Kidney (tissue), 14 donors: ENCODE data around the gene AATK. TPM values are rescaled to one million over a fixed set of nuclear protein-coding genes. Genes with fewer than 3 reads are reported as not detected.
A peak's percentile ranks its signal among the peaks of the same experiment; 100 is the strongest.

Source experiments
- DNase-seq, 5 donors: peaks; one replicate each; pipeline ENCODE4 v3.0.0-alpha.2; 2013 to 2020
- FAIRE-seq: peaks from 2 replicates; lab custom pipeline; 2012; peaks lifted over from hg19 to GRCh38; lab: Jason Lieb, UNC
- H3K27ac ChIP-seq, 2 donors: one replicate each; pipeline ENCODE4 v1.7.0; 2013; ENCODE audit warnings: low read depth in 2 of 2, low read length in 2 of 2, inconsistent platforms in 1 of 2
- H3K27me3 ChIP-seq: one replicate; pipeline ENCODE4 v1.7.1; 2013; ENCODE audit warnings: low read length, inconsistent platforms; ENCODE audit not compliant: control insufficient read depth, insufficient read depth
- H3K36me3 ChIP-seq, 3 donors: one replicate each; pipeline versions ENCODE4 v1.7.0 to v1.7.1; 2013; ENCODE audit warnings: low read length in 3 of 3, control low read depth in 1 of 3, inconsistent platforms in 1 of 3; ENCODE audit not compliant: insufficient read depth in 3 of 3, control insufficient read depth in 2 of 3
- H3K4me1 ChIP-seq, 3 donors: one replicate each; pipeline versions ENCODE4 v1.7.0 to v1.7.1; 2013; ENCODE audit warnings: low read length in 3 of 3, inconsistent platforms in 1 of 3, low read depth in 1 of 3; ENCODE audit not compliant: control insufficient read depth in 2 of 3, insufficient read depth in 2 of 3
- H3K4me3 ChIP-seq, 3 donors: one replicate each; pipeline versions ENCODE4 v1.7.0 to v1.8.1; 2013; ENCODE audit warnings: low read length in 3 of 3, control low read depth in 1 of 3, inconsistent platforms in 1 of 3
- H3K9ac ChIP-seq, 3 donors: one replicate each; pipeline versions ENCODE4 v1.7.0 to v1.7.1; 2013; ENCODE audit warnings: low read length in 3 of 3, control low read depth in 1 of 3, inconsistent platforms in 1 of 3
- H3K9me3 ChIP-seq, 3 donors: one replicate each; pipeline versions ENCODE4 v1.7.0 to v1.7.1; 2013; ENCODE audit warnings: low read length in 3 of 3, control low read depth in 1 of 3, inconsistent platforms in 1 of 3; ENCODE audit not compliant: control insufficient read depth in 2 of 3, insufficient read depth in 1 of 3
- intact Hi-C: fragments of 100-400 bp; cut with DNase I; formaldehyde crosslinking; loops from one replicate; pipeline ENCODE4 v1.11.1; 2022
- polyA plus RNA-seq: library from polyadenylated mRNA; stranded (reverse); fragments of 350-450 nt; fragmentation: Illumina TruSeq; extraction: RNeasy Lipid Tissue Mini Kit (QIAGEN cat#74804); gene quantifications from one replicate; pipeline ENCODE4 v1.2.3, GENCODE V29; 2014; ENCODE audit warnings: low read depth, low replicate concordance; ENCODE audit not compliant: insufficient read depth
- total RNA-seq: library from RNA; stranded (reverse); fragmentation: NEBNext Ultra II Directional; extraction: Animal tissue kit (Norgen Biotek cat#: 25700); gene quantifications from one replicate; pipeline ENCODE4 v1.2.1, GENCODE V29; 2021
- TF ChIP-seq, protein P1 (sequence below): IDR thresholded peaks from 3 replicates; pipeline ENCODE4 v1.5.1; 2012; ENCODE audit warnings: mild to moderate bottlenecking, moderate library complexity, borderline replicate concordance; ENCODE audit not compliant: insufficient read depth; ENCODE audit errors: extremely low read depth
- donor health status: control.
- donor health status: control.
- donor health status: control.
- donor health status: control.
- donor health status: control.
- donor health status: DM: yes; HTN: yes; CAD: no.
- donor health status: Normal renal cell carcinoma (clear cell type).

Gene AATK
- total and polyA plus RNA-seq, 2 donors from 2014 or later: 0.65 to 4.2 TPM

DNA sequence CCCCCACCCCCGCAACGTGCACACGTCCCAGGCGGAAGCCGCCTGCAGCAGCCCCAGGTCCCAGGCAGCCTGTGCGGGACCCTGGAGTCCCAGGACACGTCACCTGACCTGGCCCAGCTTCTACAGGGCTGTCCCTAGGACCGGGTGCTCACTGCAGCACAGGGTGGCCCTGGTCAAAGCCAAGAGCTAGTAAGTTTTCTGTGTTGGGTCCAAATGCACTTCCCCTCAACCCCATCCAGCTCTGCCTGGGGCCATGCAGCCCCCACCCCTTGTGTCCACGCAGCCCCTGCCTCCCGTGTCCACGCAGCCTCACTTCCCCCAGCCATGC, 22.9 kb downstream of the AATK start:
- H3K4me1 ChIP-seq: peaks cover 0 to 3% (median 0%) of the 10 kb centered on the region in 3 donors
- H3K9ac ChIP-seq: no peak overlapping the region
- FAIRE-seq (no peak), DNase-seq (no peak)
- H3K9me3 ChIP-seq: no peaks in the 10 kb centered on the region
- no peaks in the 10 kb centered on the region for H3K27me3 ChIP-seq
- TF ChIP-seq, protein P1, sequence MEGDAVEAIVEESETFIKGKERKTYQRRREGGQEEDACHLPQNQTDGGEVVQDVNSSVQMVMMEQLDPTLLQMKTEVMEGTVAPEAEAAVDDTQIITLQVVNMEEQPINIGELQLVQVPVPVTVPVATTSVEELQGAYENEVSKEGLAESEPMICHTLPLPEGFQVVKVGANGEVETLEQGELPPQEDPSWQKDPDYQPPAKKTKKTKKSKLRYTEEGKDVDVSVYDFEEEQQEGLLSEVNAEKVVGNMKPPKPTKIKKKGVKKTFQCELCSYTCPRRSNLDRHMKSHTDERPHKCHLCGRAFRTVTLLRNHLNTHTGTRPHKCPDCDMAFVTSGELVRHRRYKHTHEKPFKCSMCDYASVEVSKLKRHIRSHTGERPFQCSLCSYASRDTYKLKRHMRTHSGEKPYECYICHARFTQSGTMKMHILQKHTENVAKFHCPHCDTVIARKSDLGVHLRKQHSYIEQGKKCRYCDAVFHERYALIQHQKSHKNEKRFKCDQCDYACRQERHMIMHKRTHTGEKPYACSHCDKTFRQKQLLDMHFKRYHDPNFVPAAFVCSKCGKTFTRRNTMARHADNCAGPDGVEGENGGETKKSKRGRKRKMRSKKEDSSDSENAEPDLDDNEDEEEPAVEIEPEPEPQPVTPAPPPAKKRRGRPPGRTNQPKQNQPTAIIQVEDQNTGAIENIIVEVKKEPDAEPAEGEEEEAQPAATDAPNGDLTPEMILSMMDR: no peak
- H3K4me3 ChIP-seq: no peak overlapping the region
- H3K27ac ChIP-seq: no peak overlapping the region
- intact Hi-C loops: no loop called here
- peaks cover 0 to 1% (median 0%) of the 10 kb centered on the region in 3 donors for H3K36me3 ChIP-seq

DNA sequence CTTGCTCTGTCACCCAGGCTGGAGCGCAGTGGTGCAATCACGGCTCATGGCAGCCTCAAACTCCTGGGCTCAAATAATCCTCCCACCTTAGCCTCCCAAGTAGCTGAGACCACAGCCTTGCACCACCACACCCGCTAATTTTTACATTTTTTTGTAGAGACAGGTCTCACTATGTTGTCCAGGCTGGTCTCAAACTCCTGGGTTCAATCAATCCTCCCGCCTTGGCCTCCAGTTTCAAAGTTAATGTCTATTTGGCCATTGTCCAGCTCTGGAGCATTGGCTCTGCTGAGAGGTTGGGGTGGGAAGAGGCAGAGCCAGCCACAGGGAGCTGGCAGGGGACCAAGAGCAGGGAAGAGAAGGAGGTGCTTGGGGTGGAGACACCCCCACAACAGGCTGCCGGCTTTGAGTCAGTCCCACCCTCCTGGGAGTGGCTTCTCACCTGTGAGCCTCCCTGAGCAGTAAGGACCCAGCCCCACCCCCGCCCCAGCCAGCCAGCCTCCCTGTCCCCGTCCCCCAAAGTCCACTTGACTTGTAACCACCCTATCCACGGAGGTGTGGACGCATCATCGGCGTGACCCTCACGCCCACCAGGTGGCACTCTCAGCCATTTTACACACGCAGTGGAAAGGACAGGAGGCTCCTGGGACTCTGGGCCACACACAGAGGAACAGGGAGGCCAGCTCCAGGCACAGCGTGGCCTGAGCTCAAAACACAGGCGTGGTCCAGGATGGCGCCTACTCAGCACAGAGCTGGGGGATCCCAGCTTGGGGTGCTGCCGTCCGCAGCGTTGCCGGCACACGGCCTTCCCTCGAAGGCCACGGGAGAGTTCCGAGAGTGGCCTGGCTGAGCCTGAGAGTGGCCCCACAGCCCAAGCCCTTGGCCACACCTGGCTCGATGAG, 23.5 kb downstream of the AATK start:
- no peak for FAIRE-seq
- Histone ChIP-seq H3K27ac (no peak overlapping the region), H3K4me3 (no peak overlapping the region), H3K4me1 (peaks cover 0 to 3% (median 0%) of the 10 kb centered on the region in 3 donors), H3K36me3 (peaks cover 0 to 3% (median 0%) of the 10 kb centered on the region in 3 donors), H3K27me3 (no peaks in the 10 kb centered on the region), H3K9me3 (no peaks in the 10 kb centered on the region), H3K9ac (no peak overlapping the region)
- TF ChIP-seq, protein P1: peak; percentile 76
- intact Hi-C loops: no loop called here
- DNase-seq: peak in 4 of 5 donors; percentile 85 to 91 (median 88)

DNA sequence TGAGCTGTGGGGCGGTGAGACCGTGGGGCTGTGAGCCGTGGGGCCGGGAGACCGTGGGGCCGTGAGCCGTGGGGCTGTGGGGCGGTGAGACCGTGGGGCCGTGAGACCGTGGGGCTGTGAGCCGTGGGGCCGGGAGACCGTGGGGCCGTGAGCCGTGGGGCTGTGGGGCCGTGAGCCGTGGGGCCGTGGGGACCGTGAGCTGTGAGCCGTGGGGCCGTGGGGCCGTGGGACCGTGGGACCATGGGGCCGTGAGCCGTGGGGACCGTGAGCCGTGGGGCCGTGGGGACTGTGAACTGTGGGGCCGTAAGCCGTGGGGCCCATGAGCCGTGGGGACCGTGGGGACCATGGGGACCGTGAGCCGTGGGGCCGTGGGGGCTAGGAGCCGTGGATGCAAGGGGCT, 25.3 kb downstream of the AATK start:
- TF ChIP-seq, protein P1: no peak
- intact Hi-C loops: no loop called here
- Histone ChIP-seq H3K9me3 (no peaks in the 10 kb centered on the region), H3K27ac (no peak overlapping the region), H3K9ac (no peak overlapping the region), H3K36me3 (peaks cover 0 to 3% (median 0%) of the 10 kb centered on the region in 3 donors), H3K27me3 (no peaks in the 10 kb centered on the region), H3K4me1 (peaks cover 0 to 3% (median 0%) of the 10 kb centered on the region in 3 donors), H3K4me3 (no peak overlapping the region)
- FAIRE-seq: no peak
- no peak for DNase-seq
